Lung microvascular endothelial cell (primary cell): ENCODE data around the gene GPBAR1. TPM values are rescaled to one million over a fixed set of nuclear protein-coding genes. Genes with fewer than 3 reads are reported as not detected.

Experiments used
- DNase-seq, 2 donors: peaks; one replicate each; pipeline versions ENCODE4 v3.0.0 to v3.0.0-alpha.2; 2010; ENCODE audit warnings: low read depth in 2 of 2
- total RNA-seq: library from RNA; depleted of rRNA; stranded (reverse); fragments of >200 nt; gene quantifications from 2 replicates; pipeline ENCODE4 v1.2.1, GENCODE V29; 2014

GPBAR1 gene, protein sequence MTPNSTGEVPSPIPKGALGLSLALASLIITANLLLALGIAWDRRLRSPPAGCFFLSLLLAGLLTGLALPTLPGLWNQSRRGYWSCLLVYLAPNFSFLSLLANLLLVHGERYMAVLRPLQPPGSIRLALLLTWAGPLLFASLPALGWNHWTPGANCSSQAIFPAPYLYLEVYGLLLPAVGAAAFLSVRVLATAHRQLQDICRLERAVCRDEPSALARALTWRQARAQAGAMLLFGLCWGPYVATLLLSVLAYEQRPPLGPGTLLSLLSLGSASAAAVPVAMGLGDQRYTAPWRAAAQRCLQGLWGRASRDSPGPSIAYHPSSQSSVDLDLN
- under 0.01 TPM in 1 of 2 replicates, not detected in the other for total RNA-seq

DNA sequence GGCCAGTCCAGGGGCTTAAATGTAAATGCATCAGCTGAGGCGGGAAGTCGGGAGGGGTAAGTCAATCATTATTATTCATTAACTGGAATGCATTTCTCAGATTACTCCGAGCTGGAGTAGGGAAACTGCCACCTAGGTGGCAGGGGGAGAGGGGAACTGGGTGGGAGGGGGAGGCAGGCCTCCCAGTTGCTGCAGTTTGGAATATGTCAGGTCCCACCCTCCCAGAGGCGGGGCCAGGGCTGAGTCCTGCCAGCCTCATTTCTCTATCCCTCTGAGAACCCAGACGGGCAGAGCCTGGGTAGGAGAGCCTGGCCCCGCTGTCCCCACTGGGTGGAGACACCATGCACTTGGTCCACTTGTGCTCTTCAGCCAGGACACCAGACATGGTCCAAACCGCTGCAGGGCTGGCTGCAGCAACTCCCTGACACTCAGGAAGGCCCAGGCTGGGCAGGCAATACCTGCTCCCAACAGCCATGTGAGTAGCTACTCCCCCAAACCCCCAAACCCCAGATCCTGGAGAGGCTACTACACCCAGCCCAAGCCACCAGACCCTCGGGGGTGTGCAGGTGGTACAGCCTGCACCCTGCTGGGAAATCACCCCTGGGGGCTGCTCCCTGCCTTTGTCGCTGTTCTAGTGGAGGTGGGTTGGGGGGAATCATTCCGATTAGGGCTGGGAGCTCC, at the start of gene GPBAR1:
Gene GPBAR1 (plus strand): TSS at position 274 of the 681 bp plus-strand sequence. CDS start 1,710 bp downstream, outside the sequence.
- no peak for DNase-seq

DNA sequence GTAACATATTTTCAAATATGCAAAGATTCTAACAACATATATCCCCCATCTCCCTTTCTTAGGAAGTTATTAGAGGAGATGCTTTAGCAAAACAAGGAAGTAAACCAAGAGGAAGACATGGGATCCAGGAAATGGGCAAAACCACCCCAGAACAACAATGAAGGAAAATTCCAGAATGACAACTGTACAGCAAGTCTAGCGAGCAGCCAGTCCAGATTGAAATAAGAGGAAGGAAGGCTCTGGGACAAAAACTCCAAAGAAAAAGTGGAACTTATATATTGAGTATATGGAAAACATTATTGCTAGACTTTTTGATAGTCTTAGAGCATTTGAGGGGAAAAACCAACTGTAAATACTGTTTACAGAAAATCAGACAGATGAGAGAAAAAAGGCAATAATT, 46.7 kb upstream of the GPBAR1 start:
- DNase-seq: no peak

DNA sequence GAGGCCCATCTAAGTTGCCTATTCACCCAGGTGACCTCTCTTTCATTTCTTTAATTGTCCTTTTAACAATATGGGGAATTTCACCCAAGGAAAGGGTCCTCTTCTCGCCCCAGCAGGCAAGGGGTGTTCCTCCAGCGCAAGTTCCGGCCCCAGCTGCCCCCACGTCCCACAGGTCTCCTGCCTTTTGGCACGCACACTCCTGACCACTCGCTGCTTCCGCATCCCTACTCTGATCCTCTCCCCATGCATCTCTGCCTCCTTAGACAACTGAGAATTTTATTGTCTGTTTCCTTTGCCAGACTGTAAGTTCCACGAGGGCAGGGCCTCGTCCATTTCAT, 44.5 kb upstream of the GPBAR1 start:
- no peak for DNase-seq

DNA sequence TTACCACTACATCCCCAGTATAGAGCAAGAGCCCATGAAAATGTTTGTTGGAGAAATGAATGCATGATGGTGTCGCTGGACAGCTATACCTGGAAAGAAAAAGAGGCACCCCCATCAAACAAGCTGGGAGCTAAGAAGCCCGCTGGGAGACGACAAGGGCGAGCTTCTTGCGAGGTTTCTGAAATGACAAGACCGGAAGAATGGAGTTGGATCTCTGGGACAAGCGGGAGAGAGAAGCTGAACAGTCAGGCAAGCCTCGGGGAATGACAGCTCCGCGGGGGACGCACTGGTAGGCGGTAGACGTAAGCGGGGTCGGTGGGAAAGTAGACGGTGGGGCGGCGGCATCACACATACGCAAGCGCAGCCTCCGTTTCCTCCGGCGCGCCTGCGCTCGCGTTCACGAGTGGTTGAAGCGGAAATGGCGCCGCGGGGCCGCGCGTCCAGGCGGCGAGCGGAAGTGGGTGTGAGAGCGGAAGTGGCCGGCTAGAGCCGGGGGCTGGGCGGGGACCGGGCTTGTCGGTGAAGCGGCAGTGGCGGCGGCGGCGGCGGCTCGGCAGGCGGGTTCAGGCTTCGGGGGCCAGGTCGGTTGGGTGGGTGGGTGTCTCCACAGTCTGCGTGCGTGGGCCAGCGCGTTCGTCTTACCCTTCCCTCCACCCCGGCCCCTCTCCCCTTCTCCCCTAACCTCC, 44.0 kb upstream of the GPBAR1 start, which contains the start of gene ARPC2:
Gene ARPC2 (plus strand): TSS at position 516 of the 686 bp plus-strand sequence. CDS start 282 bp downstream, outside the sequence.
- peak; percentile 97 to 98 for DNase-seq

DNA sequence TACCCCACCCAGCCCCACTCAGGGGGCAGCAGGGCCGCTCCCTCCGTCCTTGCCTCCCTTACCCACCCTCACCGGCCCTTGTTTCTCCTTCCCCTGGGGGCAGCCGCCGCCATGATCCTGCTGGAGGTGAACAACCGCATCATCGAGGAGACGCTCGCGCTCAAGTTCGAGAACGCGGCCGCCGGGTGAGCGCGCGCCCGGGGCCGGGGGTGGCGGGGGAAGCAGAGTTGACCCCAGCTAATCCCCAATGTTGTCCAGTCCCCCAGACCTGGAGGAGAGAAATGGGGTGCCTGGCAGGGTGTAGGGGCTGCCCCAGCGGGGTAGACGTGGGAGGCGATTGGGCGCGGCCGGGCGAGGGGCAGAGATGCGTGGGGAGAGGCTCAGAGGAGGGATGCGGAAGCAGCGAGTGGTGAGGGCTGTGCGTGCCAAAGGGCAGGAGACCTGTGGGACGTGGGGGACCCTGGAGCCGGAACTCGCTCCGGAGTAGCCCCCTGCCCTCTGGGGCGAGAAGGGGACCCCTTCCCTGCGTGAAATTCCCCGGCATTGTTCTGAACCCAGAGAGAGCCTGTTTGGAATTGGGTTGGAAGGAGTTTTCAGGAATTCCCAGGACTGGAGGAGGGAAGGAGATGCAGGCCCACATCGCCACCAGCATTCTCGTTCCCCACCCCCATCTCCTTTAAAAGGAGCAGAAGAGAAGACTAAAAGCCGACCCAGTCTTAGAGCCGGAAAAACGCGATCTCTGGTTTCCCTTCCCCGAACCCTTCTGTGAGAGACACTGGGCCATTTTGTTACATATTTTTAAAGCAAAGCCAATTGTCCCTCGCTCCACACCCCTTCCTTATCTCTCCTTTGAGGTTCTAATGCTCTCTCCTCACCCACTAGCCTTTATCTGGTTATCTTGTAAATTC, 43.2 kb upstream of the GPBAR1 start:
- DNase-seq: peak; percentile 44 to 46

DNA sequence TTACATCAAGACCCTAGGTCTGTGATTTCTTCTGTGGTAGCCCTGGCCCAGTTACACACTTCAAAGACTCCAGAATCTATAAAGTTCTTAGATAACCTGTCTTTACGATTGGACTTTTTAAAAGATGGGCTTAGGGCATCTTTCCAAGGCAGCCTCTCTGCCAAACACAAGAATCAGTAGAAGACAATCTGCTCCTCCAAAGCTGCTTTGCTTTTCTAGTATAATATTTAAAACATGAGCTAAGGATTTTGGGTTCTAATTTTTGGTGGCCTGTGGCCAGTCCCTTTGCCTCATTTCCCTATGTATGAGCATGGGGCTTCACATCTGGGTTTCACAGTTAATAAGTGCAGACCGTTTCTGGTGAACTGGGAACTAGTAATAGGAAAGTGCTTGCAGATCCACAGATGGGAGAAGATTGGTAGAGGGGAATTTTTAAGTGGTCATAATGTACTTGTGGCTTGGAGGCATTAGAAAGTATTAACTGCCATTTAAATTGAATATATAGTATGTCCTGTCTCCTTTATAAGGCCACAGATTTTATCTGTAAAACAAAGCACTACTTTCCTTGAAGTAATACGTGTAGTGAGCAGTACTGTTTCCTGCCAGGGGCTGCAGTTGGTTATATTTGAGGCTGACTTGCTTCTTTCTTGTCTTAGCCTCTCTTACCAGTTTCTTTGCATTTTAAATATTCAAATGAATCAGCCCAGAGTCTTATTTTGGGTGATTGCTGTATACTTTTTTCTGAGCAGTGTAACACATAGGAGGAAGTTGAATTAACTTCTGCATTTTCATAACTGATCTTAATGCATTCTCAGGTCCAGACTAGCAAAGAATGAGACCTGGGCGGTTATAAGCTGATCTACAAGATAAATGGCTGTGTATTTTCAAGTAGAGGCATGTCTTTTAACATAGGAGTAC, 42.3 kb upstream of the GPBAR1 start:
- peak in 1 of 2 donors; percentile 23 for DNase-seq

DNA sequence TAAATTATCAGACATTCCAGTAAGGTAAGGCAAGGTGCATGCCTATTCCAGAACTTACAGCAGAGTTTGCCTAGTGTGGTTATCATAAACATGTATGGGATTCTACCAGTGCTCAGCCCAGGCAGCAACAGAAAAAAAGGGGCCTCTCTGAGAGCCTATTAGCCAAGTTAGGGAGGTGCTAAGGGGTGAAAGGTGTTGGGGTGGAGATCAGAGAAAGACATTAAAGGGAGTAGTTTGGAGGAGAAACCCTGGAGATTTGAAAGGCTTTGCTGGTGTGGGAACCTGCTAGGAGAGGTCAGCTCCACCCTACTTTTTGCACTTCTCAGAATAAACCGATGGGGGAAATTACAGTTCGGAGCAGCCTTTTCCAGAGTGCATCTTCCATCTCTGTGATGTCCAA, 40.9 kb upstream of the GPBAR1 start:
- no peak for DNase-seq

DNA sequence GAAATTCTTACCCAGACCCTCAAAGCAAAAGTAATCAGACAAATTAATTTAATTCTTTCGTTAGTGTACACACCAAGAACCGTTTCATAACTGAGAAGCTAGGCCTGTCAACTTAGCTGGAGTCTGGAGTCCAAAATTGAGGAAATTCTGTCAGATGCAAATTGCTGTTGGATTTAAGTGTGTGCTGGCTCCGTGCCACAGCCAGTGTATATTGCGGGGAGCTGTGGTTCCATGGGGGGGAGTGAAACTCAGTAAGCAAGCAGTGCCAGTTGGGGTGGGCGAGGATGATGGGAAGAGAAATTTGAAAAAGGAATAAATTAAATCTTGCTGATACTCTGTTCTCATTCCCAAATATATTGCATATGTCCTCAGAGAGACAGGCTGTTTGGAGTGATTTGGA, 39.8 kb upstream of the GPBAR1 start:
- peak in 1 of 2 donors; percentile 18 for DNase-seq

DNA sequence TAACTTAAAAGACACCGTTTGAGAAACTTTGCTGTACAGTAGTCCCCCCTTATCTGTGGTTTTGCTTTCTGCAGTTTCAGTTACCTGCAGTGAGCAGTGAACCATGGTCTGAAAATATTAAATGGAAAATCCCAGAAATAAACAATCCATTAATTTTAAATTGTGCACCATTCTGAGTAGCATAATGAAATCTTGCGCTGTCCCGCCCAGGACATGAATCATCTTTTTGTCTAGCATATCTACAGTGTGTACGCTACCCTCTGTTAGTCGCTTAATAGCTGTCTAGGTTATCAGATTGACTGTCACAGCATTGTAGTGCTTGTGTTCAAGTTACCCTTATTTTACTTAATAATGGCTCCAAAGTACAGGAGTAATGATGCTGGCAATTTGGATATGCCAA, 37.8 kb upstream of the GPBAR1 start:
- DNase-seq: peak; percentile 48 to 73

DNA sequence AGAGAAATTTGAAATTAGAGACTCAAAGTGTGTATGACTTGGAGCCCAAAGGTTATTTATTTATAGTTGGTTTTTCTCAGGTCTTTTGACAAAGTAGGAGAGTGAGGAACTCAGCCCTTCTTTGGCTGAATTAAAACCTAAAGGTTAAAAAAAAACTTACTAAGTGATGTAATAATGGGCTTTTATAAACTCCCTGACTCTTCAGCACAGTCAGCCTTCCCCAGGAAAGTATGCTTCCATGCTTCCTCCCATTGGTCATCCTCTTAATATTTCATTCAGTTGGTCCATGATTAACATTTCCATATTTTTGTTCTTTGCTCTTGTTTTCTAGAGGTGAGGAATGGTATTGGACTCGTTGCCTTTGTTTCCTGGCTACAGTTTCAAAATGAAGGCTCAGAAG, 36.6 kb upstream of the GPBAR1 start:
- DNase-seq: peak in 1 of 2 donors; percentile 33

DNA sequence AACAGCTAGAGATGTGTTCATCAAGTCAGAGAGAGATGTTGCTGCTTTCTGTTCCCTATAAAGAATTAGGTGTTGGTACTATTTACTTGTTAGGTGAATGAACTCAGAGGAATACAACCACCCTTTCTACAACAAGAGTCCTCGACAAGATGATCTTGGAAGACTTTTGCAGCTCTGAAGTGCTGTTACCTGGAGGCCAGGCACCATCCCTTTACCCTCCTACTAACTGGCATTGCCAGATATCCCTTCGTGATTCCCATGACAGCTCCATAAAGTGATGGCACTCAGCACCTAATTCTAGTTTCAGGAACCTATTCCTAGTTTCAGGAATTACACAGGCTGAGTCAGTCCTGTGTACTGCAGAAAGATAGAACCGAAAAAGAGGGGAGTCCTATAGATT, 33.9 kb upstream of the GPBAR1 start:
- no peak for DNase-seq

DNA sequence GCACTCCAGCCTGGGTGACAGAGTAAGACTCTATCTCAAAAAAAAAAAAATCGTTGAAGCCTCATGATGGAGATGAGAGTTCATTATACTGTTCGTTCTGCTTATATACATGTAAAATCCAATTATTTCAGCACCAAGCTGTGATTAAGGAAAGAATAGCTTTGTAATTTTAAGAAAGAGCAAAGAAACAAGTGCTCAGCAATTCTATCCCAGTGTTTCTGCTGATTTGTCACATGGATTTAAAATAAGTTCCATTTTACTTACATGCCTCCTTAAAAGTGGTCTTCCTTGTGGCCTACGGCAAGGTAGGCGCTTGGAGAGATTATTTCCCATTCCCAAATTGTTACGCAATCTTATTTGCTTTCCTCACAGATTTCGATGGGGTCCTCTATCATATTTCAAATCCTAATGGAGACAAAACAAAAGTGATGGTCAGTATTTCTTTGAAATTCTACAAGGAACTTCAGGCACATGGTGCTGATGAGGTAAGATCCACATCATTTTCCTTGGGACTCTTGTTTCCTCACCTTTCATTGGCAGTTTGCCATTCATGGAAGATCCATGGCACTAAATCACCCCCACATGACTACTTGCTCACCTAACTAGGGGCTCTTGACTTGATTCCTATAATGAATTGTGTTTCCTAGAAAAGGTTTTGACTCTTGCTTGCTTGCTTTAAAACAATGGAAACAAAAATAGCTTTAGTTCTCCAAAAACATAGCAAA, 32.3 kb upstream of the GPBAR1 start:
- peak in 1 of 2 donors; percentile 16 for DNase-seq

DNA sequence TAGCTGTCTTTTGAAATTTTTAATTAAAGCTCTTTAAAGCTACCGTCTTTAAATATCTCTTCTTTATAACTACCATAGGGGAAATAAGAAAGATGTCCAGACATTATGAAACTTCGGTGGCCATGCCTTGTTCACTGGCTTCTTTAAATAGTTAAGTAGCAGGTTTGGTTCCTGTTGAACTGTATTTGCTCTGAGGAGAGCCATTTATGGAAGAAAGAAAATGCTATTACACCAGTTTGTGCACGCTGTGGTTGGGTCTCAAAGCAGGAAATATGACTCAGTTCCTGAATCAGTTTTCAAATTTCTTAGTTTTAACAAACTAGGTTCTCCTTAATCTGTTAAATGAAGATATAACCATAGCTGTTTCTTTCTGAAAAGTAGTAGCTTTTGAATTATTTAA, 31.6 kb upstream of the GPBAR1 start:
- DNase-seq: peak; percentile 69 to 86

DNA sequence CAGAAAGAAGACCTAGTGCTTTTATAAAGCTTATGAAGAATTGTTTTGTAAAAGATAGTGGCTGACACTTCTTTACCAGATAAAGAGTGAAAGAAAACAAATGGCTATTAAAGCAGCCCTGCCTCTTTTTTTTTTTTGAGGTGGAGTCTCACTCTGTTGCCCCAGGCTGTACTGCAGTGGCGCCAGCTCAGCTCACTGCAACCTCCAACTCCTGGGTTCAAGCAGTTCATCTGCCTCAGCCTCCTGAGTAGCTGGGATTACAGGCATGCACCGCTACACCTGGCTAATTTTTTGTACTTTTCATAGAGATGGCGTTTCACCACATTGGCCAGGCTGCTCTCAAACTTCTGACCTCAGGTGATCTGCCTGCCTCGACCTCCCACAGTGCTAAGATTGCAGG, 31.0 kb upstream of the GPBAR1 start:
- DNase-seq: no peak

DNA sequence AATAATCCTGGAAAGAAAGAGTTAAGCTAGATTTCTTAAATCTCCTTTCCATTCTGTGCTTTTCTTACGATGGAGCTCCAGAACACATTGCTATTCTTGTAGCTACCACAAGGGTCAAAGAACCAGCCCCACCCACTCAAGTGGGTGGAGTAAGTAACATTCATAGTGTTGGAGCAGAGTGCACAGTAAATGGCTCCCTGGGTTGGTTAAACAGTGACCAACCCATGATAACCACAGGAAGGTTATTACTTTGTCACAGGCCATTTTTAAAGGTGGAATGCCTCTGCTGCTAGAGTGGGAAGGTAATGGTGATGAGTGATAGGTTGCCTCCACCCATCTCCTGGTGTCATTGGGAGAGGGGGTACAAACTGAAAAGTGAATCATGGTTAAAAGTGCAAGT, 29.9 kb upstream of the GPBAR1 start:
- peak in 1 of 2 donors; percentile 42 for DNase-seq

DNA sequence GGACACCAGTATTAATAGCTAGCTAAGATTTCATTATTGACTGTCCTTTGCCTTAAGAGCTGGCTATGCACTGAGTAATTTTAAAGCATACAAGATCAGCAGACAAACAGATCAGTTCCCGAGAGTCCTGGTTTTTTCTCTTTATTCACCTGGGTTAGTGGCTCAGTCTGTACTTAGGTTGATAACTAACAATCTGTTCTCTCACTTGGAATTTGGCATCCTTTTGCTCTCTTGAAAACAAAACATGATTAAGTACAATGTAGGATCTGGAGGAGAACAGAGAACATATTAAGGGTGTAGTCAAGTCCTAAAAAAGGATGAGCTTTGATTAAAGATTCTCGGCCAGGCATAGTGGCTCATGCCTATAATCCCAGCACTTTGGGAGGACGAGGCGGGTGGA, 27.3 kb upstream of the GPBAR1 start:
- no peak for DNase-seq

DNA sequence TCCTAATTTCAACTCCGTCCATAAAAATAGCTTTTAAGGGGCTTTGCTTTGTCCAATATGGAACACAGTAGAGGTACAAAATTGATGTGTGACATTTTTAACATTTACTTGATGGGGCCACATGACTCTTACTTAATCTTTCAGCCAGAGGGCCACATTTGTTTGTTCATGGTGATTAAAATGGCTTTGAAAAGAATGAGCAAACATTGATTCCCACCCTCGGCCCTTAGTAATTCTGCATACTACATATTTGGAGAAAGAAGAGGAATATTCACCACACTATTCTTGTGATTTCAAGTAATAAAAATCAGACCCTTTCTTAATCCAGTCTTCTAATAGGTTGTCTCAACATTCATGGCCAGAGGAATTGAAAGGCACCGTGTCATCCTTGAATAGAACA, 26.3 kb upstream of the GPBAR1 start:
- no peak for DNase-seq

DNA sequence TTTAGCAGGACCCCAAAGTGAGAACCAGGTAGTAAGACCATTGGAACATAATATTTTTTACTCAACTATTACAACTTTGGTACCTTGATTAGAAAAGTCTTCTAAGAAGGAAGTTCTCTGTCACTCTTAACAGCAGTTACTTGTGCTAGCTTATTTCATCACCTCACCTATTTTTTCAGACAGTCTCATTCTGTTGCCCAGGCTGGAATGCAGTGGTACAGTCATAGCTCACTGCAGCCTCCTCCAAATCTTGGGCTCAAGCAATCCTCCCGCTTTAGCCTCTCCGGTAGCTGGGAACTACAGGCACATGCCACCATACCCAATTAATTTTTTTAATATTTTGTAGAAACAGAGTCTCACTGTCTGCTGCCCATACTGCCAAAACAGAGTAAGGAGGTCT, 25.8 kb upstream of the GPBAR1 start:
- DNase-seq: no peak

DNA sequence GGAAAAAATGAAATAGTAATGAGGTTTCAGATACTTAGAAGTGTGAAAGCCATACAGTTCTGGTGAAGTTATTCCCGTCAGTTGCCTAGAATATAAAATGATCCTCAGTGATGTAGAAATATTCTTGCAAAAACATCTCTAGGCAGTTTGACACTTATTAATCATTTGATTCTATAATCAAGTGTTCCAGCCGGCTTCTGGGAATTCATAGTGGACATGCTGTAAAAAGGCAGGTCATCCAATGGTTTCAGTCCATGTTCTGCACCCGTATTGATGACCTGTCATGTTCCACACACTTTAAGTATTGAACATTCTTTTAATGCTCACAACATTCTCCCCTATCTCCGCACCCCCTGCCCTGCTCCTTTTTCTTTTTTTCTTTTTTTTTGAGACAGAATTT, 24.0 kb upstream of the GPBAR1 start:
- no peak for DNase-seq

DNA sequence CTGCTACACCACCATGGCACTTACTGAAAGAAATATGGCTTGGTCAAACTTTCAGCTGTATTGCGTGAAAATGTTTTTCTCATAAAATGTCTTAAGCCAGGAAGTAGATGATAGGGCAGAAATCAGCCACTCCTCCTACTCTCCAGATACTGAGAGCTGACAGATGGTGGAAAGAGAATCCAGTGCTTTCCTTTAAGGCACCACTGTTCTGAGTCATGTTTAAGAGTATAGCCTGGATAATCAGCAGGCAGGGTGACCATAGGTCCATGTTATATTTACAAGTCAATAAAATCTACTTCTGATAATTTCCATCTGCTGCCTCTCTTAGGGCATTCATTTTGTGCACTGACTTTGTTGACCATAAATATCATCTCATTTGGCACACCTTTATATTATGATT, 21.9 kb upstream of the GPBAR1 start:
- DNase-seq: no peak
